Dermis microvascular lymphatic vessel endothelial cell (primary cell): ENCODE data around the gene ACOX2. TPM values are rescaled to one million over a fixed set of nuclear protein-coding genes. Genes with fewer than 3 reads are reported as not detected.

Experiments
- DNase-seq, 2 donors: peaks; one replicate each; pipeline versions ENCODE4 v3.0.0 to v3.0.0-alpha.2; 2010; ENCODE audit warnings: low read depth in 2 of 2
- total RNA-seq: library from RNA; depleted of rRNA; stranded (reverse); fragments of >200 nt; gene quantifications from 2 replicates; pipeline ENCODE4 v1.2.1, GENCODE V29; 2014

ACOX2 gene
- total RNA-seq, 1 donor from 2014 or later = 1.0 TPM

GRCh38 chr3:58474348-58474911 is 62.6 kb downstream of the ACOX2 start:
- DNase-seq = no peak

- DNase-seq = no peak
Observed at GRCh38 chr3:58473275-58473674, 63.7 kb downstream of the ACOX2 start.

- peak; percentile 48 to 58 for DNase-seq
Observed at GRCh38 chr3:58471025-58471887, 65.7 kb downstream of the ACOX2 start.

- no peak for DNase-seq
Observed at GRCh38 chr3:58470363-58471024, 66.5 kb downstream of the ACOX2 start.

GRCh38 chr3:58469096-58469495 is 67.9 kb downstream of the ACOX2 start:
- no peak for DNase-seq

- DNase-seq = no peak
Observed at GRCh38 chr3:58466899-58467563, 70.0 kb downstream of the ACOX2 start.

- no peak for DNase-seq
Observed at GRCh38 chr3:58464866-58465265, 72.1 kb downstream of the ACOX2 start.

- DNase-seq = no peak
Observed at GRCh38 chr3:58463942-58464271, 73.1 kb downstream of the ACOX2 start.

GRCh38 chr3:58463181-58463941 is 73.6 kb downstream of the ACOX2 start:
- DNase-seq = peak; percentile 33 to 69

GRCh38 chr3:58462829-58463180 is 74.2 kb downstream of the ACOX2 start:
- no peak for DNase-seq

GRCh38 chr3:58459160-58459559 is 77.8 kb downstream of the ACOX2 start:
- DNase-seq = no peak

Other genes starting within 250 kb of the ACOX2 start
- gene RPP14, start 230.9 kb downstream of the ACOX2 start, total RNA-seq = 12.9 and 15.4 TPM in 2 replicates
- gene HTD2, start 230.7 kb downstream of the ACOX2 start, total RNA-seq = 4.1 and 8.1 TPM in 2 replicates
- 18.0 and 30.2 TPM in 2 replicates for gene PXK, start 204.3 kb downstream of the ACOX2 start, total RNA-seq
- 60.3 and 63.6 TPM in 2 replicates for gene PDHB, start 103.4 kb downstream of the ACOX2 start, total RNA-seq
- 4.2 and 6.7 TPM in 2 replicates for gene KCTD6, start 45.1 kb downstream of the ACOX2 start, total RNA-seq
- gene FAM107A, start 40.2 kb upstream of the ACOX2 start, total RNA-seq = 0.76 and 1.2 TPM in 2 replicates
- 0.13 and 0.26 TPM in 2 replicates for gene FAM3D, start 129.6 kb upstream of the ACOX2 start, total RNA-seq